Nucleus accumbens (tissue), 56 donors: ENCODE measurements around the gene MSRB2.
"Not testable (repeated sequence)": the region's sequence is repeated elsewhere in the genome, so short reads cannot be mapped to it uniquely, and the experiment has no call there.

ENCODE experiments used
- DNase-seq, 56 donors: peaks; one replicate each; lab custom pipeline; 2025; lab: John Stamatoyannopoulos, UW

Gene MSRB2

DNA sequence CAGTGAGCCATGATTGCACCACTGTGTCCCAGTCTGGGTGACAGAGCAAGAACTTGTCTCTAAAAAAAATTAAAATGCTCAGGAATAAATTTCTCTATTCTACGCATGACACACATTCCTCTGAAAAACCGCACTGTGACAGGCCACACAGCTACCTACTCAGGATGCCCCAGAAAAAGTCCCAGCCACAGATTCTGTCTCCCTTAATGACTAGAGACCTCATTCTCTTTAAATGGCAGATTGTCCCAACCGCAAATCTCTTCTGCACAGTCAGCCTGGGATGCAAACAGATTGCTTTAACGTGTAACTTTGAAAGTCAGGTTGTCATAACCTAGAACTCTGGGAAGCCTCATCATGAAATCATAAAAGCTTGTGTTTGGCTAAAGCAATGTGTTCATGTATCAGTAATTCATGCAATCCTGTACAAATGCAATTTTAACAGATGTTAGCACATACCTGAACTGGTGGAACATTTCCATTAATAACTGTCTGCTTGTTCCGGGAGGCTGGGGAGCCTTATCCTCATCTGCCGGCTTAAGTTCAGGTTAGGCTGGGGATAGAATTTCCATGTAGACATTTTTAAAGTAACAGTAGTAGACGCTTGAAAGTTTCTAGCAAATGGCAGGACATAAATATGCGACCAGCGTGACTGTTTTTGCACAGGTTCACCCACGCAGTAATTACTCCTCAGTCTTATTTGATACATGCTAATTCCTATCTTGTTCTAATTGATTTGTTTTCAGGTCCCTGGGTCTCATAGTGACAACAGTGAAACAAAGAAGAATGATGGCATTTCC, 26.2 kb upstream of the MSRB2 start:
- no peak for DNase-seq

DNA sequence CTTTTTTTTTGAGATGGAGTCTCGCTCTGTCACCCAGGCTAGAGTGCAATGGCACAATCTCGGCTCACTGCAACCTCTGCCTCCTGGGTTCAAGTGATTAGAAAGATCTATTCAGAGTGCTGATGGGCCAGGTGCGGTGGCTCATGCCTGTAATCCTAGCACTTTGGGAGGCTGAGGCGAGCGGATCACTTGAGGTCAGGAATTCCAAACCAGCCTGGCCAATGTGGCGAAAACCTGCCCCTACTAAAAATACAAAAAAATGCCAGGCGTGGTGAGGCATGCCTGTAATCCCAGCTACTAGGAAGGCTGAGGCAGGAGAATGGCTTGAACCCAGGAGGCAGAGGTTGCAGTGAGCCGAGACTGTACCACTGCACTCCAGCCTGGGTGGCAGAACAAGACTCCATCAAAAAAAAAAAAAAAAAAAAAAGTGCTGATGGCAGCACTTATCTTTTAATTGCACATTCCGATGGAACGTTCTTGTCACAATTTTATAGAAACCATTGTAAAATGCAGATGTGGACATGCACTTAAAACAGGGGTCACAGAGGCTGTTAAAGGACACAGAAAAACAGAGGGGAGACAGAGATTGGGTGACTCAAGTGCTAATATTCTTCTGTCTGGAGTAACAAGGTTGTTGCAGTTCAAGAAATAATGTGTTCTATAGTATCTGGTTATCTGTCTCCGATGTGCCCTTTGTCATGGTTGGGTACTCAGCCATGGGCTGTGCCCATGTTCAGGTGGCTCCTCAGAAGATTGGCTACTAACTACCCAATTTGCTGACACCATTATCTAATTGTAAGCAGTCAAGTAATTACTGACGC, 25.1 kb upstream of the MSRB2 start:
- DNase-seq, result not testable (repeated sequence)

DNA sequence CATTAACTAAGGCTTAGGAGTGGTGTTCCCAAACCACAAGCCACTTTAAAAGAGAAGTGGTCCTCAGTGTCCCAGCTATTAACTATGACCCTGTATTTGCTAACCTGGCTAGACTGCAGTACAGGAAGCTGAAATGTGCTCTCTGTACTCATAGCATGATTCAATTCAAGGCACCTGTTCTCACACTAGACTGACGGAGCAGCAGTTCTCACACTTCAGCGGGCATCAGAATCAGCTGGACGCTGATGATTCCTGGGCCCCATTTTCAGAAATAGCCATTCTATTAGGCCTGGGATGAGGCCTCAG, 24.5 kb upstream of the MSRB2 start:
- DNase-seq, result no peak

DNA sequence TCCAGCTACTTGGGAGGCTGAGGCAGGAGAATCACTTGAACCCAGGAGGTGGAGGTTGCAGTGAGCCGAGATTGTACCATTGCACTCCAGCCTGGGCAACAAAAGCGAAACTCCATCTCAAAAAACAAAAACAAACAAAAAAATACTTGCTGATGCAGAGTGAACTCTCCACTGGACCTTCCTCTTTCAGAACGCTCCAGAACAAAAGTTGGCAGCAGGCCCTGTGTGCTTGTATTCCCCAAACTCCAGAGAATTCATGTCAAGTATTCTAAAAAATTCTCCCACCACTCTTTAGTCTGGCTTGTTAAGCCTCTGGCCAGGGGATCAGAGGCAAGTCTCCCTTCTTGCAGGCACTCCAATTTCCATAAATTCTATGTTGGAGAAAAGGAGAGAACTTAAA, 22.8 kb upstream of the MSRB2 start:
- peak in 1 of 56 donors; percentile 32 for DNase-seq

DNA sequence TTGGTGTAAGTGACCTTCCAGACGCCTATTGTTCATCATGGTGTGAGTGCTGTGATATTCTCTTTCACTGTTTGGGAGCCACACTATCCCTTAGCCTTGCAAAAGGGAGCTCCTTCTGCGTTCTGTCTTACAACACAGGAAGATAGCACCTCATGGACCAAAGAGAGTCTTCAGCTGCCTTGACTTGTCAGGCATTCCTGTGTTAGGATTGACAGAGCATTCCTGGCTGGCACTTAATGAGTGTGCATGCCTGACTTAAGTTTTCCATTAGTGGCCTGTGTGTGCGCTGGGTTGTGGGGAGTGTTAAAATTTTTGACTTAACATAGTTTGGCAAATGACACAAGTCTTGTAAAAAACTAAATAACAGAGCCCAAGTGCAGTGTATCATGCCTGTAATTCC, 21.9 kb upstream of the MSRB2 start:
- no peak for DNase-seq

DNA sequence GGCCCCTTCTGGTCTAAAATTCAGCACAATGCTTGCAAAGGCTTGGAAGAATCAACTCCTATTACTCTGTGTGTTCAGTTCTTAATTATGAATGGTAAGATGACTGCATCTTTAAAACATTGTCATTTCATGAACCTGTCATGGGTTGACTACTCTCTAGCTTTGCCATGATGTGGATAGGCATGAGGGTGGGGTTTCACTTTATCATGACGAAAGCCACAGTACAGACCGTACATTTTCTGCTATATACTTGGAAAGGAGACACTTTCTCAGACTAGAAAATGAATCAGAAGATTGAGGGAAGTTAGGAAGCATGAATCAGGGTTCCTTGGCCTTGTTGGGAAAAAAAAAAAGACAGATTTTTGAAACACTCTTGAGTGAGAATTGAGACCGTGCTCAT, 19.7 kb upstream of the MSRB2 start:
- no peak for DNase-seq

DNA sequence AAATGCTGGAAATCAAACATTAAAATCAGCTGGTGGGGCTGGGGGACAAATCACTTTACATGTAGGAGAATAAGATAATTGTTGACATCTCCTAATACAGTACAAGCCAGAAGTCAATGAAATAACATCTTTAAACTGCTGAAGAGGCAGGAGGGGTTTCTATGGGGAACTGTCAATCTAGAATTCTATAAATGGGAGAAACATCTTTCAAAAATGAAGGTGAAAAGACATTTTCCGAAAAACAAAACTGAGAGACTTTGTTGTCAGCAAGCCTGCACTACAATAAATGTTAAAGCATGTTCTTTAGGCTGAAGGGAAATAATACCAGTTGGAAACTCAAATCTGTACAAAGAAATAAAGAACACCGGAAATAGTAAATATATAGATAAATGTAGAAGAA, 17.3 kb upstream of the MSRB2 start:
- no peak for DNase-seq

DNA sequence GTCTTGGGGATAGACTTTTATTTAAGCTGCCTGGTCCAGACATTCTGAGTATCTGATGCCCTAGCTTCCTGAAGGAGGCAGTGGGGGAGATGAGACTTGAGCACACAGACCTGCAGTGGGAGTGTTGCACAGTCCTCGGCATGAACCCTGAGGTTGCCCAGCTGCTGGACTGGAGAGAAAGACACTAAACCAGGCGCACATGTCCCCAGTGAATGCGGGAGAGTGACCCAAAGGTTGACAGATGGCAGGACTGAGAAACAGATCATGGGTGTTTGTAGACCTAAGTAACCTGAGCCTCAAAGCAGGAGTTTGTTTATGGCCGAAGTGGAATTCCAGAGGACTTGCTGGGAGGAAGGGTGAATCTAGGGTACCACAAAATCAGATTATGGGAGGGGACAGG, 15.7 kb upstream of the MSRB2 start:
- no peak for DNase-seq

DNA sequence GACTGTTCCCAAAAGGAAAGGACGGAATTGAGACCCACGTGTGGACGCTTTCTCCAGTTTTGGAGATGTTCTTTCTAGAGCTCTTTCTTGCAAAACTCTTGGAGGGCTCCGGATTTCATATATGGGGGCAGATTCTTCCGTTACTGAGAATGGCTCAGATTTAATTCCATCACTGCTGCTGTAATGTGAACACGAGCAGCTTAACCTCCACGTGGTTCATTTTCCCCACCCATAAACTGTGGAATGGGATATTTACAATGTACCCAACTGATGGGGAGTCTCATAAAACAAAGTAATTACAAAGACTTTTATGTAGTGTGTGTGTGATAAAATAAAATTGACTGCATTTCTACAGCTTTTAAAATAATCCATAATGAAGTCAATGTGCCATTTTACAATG, 15.1 kb upstream of the MSRB2 start:
- DNase-seq, result no peak

DNA sequence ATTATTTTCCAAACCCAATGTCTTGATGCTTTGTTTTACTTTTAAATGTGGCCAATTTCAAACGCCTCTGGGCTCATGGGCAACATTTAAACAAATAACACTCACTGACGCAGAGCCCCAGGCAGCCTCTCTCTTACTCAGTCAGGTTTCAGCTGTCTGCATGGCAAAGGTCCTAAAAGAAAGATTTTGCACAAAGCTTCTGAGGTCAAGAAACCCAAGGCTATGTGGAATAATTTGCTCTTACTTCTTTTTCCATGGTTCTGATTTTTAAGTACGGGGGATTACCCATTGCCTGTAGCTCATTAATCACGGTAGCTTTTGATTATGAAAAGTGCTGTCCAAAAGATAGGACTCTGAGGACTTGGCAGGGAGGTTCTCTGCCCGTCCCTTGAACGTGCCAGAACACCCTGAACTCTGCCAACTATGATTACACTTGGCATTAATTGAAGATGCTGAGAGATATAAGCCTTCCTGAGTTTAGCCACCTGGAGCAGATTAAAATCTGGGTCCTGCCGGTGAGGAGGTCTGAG, 14.1 kb upstream of the MSRB2 start:
- peak in 2 of 56 donors; percentile 7 to 11 for DNase-seq

DNA sequence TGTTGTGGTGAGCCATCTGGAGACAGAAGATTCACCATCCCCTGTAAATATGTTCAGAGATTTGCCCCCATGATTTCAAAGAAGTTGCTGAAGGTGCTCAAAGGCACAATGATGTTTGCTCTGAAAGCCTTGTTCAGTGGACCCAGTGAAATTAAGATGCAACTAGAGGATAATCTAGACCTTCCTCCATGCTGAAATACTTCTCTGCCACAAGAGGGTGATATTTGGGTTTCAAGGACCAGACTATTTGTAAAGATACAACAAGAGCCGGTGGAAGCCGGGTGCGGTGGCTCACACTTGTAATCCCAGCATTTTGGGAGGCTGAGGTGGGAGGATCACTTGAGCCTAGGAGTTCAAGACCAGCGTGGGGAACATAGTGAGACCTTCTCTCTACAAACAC, 13.5 kb upstream of the MSRB2 start:
- no peak for DNase-seq

DNA sequence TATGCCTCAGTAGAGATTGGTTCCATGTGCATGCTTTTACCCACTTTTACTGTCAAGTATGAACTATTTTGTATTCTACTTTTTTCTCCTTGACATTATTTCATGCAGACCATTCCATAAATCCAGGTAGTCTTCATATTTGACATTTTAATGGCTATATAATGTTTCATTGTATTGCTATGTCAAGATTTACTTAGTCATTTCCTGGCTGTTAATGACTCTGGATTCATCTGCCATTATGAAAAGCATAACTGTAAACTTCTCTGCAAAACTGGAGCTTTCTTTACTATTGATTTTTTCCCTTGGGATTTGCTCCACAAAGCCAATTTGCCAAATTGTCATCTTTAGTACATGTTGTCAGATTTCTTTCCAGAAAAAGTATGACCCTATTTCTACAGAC, 6.8 kb upstream of the MSRB2 start:
- no peak for DNase-seq

DNA sequence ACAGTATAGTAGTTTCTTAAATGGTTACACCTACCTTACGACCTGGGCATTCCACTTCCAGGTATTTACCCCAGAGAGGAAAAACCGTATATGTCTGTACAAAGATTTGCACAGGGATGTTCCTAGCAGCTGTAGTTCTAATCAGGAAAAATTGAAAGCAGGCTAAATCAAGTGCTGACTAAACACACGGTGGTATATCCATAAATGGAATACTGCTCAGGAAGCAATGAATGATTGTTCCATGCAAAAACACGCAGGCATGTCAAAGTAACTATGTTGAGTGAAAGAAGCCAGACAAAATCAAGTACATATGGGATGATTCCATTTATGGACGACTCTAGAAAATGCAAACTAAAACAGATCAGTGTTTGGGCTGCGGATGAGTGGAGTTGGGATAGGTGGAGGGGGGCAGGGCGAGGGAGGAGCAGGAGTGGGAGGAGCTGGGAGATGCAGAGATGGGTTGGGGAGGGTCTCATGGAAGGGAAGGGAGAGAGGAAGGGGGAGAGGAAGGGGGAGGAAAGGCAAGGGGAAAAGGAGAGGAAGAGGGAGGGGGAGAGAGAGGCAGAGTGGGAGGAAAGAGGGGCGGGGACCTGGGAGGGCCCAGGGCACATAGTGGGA, 484 bp upstream of the MSRB2 start:
- DNase-seq, result peak in 1 of 56 donors; percentile 60

DNA sequence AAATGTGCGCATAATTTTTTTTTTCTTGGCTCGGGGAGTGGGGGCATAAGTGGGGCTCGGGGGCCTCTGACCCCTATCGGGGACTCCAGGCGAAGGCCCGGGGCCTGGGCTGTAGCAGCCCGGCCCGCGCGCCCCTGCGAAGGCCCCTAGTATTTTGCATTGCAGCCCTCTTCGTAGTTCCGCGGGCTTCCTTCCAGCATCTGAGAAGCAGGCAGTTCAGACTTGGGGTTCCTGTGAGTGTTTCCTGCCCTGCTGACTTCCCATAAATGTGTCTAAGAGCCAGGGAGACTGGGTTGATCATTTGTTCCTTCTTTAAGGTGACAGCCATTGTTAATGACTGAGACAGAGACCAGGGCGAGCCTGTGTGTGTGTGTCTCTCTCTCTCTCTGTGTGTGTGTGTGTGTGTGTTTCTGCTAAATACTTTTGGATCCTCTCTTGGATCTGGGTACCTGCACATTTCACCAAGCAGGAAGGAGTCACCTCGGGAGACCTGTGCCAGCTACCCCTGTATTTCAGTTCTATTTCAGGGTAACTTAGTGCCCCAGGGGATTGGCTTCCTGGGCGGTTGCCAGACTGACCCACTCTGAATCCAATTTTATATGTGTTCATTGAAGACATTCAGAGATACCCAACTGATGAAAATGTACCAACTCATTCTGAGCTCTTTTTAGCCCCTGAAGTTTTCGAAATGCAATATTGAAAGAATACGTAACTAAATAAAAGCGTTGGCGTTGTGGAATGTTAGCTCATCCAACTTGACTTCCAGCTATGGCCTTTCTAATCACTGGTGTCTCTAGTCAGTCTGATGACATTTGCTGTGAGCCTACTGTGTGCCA, 805 bp downstream of the MSRB2 start:
- DNase-seq, result peak in 26 of 56 donors; percentile 12 to 59 (median 34)

DNA sequence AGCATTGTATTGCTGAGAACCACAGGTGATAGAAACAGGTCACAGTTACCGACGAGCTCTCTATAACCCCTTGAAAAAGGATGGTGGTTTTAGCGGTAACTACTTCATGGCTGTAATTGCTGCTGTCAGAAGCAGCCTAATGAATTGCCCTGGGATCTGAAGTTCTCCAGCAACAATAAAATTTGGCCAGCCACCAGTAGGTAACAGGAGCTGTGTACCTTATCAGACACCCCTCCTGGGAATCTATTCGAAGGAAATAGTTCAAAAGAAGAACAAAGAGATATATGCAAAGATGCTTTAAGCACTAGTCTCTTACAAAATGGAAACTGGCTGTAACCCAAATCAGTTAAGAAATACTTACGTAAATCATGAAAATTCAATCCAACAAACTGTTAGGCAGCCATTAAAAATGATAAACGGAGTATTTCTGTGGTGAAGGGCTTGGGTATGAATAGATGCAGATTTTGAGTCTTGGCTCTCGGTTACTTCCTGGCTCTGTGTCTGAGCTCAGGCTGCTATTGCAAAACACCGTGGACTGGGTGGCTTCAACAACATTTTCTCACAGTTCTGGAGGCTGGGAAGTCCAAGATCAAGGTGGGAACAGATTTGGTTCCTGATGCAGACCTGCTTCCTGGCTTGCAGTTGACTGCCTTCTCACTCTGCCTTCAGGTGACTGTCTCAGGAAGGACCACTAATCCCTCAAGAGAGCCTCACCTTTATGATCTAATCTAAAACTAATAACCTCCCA, 1.6 kb downstream of the MSRB2 start:
- no peak for DNase-seq

DNA sequence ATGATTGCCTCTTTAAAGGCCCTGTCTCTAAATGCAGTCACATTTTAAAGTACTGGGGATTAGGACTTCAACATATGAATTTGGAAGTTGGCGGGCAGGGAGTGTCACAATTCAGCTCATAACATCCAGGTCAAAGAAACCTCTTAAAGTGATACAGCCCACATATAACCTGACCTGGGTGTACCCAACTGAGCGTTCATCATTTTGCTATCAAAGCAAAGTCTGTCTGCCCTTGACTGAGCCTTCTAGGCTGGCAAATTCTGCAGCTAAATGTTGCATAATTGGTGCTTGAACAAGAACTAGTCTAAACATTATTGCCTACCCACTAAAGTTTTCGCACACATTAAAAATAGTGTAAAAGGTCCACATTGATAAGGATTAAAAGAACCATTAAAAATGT, 3.7 kb downstream of the MSRB2 start:
- DNase-seq, result no peak

DNA sequence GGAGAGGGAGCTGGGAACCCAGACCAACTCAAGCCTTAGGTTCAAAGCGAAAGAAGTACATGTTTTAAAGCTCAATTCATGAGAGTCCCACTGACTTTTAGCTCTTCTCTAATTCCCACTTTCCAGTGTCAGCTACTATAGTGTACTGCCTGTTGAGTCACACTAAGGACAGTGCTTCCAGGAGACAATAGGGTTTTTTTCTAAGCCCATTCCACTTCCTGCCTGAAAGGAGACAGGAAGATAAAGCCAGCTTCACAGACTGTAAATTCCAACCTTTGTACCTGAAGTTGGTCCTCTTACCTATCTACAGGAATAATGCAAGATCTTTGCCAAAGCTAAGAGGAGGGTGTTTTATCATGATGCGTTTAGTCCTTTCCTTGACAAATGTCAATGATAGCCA, 4.4 kb downstream of the MSRB2 start:
- DNase-seq, result no peak

DNA sequence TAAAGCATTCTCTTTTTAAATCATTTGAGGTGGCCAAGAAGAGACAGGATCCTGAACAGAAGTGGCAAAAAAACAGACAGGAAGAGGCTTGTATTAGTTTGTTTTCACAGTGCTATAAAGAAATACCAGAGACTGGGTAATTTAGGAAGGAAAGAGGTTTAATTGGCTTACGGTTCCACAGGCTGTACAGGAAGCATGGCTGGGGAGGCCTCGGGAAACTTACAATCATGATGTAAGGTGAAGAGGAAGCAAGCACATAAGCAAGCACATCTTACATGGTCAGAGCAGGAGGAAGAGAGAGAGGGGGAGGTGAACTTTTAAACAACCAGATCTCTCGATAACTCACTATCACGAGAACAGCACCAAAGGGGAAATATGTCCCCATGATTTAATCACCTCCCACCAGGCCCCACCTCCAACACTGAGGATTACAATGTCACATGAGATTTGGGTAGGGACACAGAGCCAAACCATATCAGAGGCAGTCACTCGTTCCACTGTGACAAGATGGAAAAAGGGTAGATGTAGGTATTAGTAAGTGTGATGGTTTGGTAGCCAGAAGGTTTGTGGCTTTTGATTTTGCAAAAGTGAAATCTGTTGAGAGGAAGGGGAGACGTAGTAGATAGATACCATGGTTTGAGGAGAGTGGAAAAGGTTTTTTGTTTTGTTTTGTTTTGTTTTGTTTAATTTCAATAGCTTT, 5.1 kb downstream of the MSRB2 start:
- no peak for DNase-seq
